ENCODE measurements around the gene LMBR1L.
"Not testable (repeated sequence)": the region's sequence is repeated elsewhere in the genome, so short reads cannot be mapped to it uniquely, and the experiment has no call there.

LMBR1L gene

GRCh38 chr12:49086116-49086515, 24.5 kb downstream of the LMBR1L start:
- DNase-seq (ENCODE audit: low read depth): no peak

DNA sequence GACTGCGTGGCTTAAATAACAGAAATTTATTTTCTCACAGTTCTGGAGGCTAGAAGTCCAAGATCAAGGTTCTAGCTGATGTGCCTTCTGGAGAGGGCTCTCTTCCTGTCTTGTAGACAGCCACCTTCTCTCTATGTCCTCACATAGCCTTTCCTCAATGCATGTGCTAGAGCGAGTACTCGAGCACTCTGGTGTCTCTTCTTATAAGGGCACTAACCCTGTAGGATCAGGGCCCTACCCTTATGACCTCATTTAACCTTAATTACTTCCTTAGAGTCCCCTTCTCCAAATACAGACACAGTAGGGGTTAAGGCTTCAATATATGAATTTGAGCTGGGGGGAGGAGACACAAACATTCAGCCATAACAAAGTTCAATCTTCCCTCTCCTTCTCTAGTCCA, 26.2 kb downstream of the LMBR1L start:
- no peak for DNase-seq (ENCODE audit: low read depth)

- no peak for DNase-seq (ENCODE audit: low read depth)
These were observed 30.9 kb downstream of the LMBR1L start for GRCh38 chr12:49079793-49080192.

GRCh38 chr12:49070971-49071370, 39.7 kb downstream of the LMBR1L start:
- no peak for DNase-seq (ENCODE audit: low read depth)

DNA sequence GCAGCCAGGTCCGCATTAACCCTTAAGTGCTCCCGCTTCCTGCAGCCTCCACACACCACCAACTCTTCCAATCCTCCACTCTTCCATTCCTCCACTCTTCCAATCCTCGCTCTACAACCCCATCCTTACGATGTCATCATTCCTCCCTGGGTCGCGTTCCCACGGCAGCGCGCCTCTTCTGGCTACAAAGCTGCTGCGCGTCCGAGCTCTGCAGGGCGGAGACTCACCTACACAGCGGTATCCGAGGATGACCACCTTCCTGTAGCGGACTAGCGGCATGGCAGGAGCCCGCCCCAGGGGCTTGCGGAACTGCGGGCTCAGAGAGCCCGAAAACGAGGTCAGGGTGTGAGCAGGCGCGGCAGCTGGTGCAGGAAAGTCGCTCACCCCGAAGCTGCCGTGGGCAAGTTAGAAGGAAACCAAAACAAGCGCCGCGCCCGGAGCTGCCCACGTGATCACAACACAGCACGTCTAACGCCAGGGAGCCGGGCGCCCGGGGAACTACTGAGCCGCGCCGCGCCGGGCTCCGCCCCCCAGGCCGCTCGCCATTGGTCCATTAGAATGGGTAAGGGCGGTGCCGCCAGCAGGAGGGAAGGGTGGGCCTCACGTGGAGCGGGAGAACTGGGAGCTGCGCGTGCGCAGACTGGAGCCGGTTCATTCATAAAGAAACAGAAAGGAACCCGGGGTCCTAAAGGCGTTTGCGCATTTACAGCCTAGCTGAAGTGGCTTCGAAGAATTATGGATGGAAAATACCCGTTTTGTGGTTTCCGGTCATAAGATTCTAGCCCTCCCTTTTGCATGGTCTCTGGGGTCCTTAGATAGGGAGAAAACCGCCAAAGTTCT, 40.9 kb downstream of the LMBR1L start, which contains the start of gene RHEBL1:
Gene RHEBL1, minus strand, starts transcription at position 473 of the 840 bp plus-strand sequence. Its CDS starts 194 bp downstream, at position 279.
- peak; percentile 95 for DNase-seq (ENCODE audit: low read depth)

DNA sequence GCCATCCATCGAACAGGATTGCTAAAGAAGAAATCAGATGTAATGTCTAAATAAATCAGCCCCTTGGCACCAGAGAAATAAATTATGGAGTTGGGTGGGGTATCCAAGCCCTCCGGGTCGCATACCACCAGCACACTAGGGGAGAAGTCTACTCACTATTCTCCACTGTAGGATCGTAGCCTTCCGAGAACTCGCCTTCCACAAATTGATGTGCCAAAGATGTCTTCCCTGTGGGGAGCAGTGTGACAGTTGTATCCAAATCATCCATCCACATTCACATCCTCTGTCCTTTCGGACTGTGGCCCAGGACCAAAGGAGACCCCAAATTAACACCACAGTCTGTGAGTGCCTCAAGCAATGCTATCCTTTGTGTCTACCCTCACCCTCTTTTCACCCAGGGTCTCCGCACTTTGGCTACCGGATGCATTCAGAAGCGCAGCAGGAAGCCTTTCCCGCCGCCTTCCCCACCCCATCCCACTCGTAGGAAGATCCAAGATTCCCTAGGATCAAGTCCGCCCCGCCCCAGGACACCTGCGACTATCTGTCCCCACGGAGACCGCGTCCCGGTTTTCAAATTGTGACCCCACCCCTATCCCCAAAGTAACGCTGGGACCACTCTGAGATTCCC, 41.7 kb downstream of the LMBR1L start:
- no peak for DNase-seq (ENCODE audit: low read depth)

GRCh38 chr12:49066120-49066519, 44.5 kb downstream of the LMBR1L start:
- no peak for DNase-seq (ENCODE audit: low read depth)

DNA sequence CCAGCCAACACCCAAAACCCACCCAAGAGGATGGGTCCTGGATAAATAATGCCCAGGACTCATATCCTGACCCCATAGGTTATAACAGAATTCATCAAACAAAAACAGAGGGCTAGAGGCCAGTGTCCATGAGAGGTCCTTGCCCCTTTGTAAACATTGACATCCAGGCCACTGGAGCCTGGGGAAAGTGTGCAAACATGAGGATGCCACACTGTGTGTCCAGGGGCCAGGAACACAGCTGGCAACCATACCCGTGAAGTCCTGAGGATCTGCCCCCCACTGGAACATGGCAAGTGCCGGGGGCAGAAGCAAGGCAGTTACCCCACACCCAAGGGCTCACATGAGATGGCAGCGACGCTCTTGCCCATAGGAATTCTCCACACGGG, 45.9 kb downstream of the LMBR1L start:
- DNase-seq (ENCODE audit: low read depth): no peak

GRCh38 chr12:49061916-49062315, 48.7 kb downstream of the LMBR1L start:
- not testable (repeated sequence) for DNase-seq (ENCODE audit: low read depth)

DNA sequence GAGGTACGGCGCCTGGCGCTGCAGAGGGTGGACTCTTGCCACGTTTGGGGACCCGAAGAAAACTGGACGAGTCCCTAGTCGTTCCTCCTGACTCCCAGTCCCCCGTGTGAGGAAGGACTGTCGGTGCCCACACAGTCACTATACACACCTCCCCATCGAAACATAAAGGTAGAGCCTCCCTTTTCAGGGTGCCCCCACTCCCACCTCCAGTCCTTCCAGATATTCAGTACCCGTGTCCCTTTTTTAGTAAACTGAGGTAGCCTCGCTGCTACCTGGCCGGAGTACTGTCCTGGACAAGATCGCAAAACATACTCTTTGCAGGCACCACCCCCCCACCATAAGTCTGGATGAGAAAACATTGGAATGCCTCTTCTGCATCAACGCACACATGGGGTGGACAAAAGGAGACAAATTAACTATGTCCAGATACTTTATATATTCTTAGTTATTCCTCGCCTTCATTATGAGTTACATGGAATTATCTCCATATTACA, 49.4 kb downstream of the LMBR1L start:
- DNase-seq (ENCODE audit: low read depth): no peak

GRCh38 chr12:49060237-49061156, 50.1 kb downstream of the LMBR1L start, which contains the start of gene KMT2D:
Gene KMT2D, minus strand, starts transcription at chr12:49060794. Its CDS starts 5,470 bp downstream, at chr12:49055324.
- DNase-seq (ENCODE audit: low read depth): peak; percentile 92

- no peak for DNase-seq (ENCODE audit: low read depth)
These were observed 51.1 kb downstream of the LMBR1L start for GRCh38 chr12:49059299-49060171.

GRCh38 chr12:49059045-49059298, 51.7 kb downstream of the LMBR1L start:
- no peak for DNase-seq (ENCODE audit: low read depth)

DNA sequence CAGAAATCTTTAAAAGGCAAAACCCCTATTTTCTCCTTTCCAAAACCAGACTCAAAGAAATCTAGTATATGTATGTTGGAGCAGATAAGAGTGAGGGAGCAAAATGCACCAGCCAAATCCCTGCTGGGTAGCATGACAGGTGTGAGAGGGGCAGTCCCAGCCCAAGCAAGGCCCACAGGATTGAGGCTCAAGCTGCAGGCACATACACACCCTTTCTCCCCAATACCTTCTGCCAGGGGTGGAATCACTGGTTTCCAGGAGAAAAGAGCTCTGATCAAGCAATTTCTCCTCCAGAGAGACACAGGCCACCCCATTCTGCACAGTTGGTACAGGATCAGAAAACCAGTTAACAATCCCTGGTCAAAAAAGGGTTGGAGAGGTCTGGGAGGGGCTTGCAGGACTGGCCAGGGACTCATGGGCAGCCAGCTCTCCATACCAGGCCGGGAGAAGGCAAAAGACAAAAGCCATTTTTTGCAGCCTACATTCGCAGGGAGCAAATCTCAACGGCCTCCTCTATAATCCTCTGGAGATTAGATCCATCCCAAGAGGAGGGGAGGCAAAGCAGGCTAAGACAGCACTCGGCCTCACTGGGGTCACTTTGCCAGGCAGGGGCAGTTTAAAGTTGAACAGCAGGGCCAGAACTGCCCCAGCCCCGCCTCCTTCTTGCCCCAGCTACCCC, 52.1 kb downstream of the LMBR1L start:
- no peak for DNase-seq (ENCODE audit: low read depth)

GRCh38 chr12:49057888-49058287, 52.8 kb downstream of the LMBR1L start:
- DNase-seq (ENCODE audit: low read depth): no peak

- DNase-seq (ENCODE audit: low read depth): peak; percentile 86
These were observed 54.5 kb downstream of the LMBR1L start for GRCh38 chr12:49055978-49056754.

DNA sequence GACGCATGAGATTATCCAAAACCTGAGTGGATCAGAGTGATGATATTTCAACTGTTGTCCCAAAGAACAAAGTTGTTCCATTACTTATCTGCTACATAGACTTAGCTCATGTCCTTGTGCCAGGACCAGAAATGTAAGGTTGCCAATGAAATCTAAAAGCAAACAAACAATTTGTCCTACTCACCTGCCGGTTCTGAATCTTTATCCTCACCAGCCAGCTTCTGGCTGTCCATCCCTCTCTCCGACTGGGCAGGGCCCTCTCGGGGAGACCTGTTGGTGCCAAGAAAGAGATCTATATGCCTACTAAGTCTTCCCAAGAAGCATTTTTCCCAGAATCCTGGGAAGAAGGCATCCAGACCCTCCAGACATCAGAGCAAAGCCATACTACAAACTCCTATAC, 55.6 kb downstream of the LMBR1L start:
- no peak for DNase-seq (ENCODE audit: low read depth)

GRCh38 chr12:49054524-49054923, 56.1 kb downstream of the LMBR1L start:
- no peak for DNase-seq (ENCODE audit: low read depth)

- no peak for DNase-seq (ENCODE audit: low read depth)
These were observed 56.6 kb downstream of the LMBR1L start for GRCh38 chr12:49054096-49054495.

All from CMK (cell line).